K562 (cell line): ENCODE data around the gene WWOX. TPM values are rescaled to one million over a fixed set of nuclear protein-coding genes. Genes with fewer than 3 reads are reported as not detected.

Experiments used
- ATAC-seq: fragments of 200-7000 bp; cut with Tn5 transposase; 3 replicates; pipeline ENCODE4 v1.9.1; 2020; ENCODE audit warnings: moderate library complexity
- BruUV-seq: library from RNA; stranded (reverse); fragments of 400-500 nt; replicated peaks from 2 replicates; lab custom pipeline; 2021; lab: Mats Ljungman, UMichigan
- CTCF ChIA-PET: fragments of 300-600 bp; formaldehyde crosslinking; extraction: SDS; loops from one replicate; lab custom pipeline; 2021; ENCODE audit warnings: low intra/inter-chr PET ratio; lab: Yijun Ruan, JAX
- POLR2A ChIA-PET: fragments of 300-600, 350-650 bp; sonication (Branson Sonifier 250); formaldehyde crosslinking; extraction: SDS; loops from one replicate; lab custom pipeline; 2021; ENCODE audit warnings: antibody characterized with exemption, inconsistent platforms; lab: Yijun Ruan, JAX
- DNase-seq, 4 experiments: peaks; one replicate each; pipeline versions ENCODE4 v3.0.0 to v3.0.0-alpha.2; 2011 to 2018; ENCODE audit warnings: low spot score in 3 of 4, mixed read lengths in 3 of 4; ENCODE audit errors: extremely low read depth in 1 of 4
- FAIRE-seq: peaks from 2 replicates; lab custom pipeline; 2011; peaks lifted over from hg19 to GRCh38; lab: Jason Lieb, UNC
- H2AFZ ChIP-seq: 2 replicates; pipeline ENCODE4 v1.6.0; 2011; ENCODE audit warnings: low read depth, low read length, control low read depth, inconsistent platforms
- H3K27ac ChIP-seq: fragments of 200-600 bp; 3 replicates; pipeline ENCODE4 v1.8.0; 2011; ENCODE audit warnings: low read depth, mild to moderate bottlenecking, control low read depth, inconsistent platforms, low read length, moderate library complexity, mixed read lengths; ENCODE audit errors: extremely low read depth
- H3K27me3 ChIP-seq, 2 experiments: fragments of 300-600 bp in 1 of 2; 2 replicates in 1 of 2; 3 replicates in 1 of 2; pipeline versions ENCODE4 v1.6.0 to v1.8.0; 2011; ENCODE audit warnings: inconsistent platforms in 2 of 2, low read length in 2 of 2, mild to moderate bottlenecking in 1 of 2, mixed read lengths in 1 of 2, moderate library complexity in 1 of 2; ENCODE audit not compliant: control insufficient read depth in 2 of 2, insufficient read depth in 2 of 2
- H3K36me3 ChIP-seq: fragments of 300-600 bp; 3 replicates; pipeline ENCODE4 v1.8.0; 2011; ENCODE audit warnings: mild to moderate bottlenecking, low read length, inconsistent platforms; ENCODE audit not compliant: control insufficient read depth, insufficient read depth
- H3K4me1 ChIP-seq, 2 experiments: fragments of 200-600 bp in 1 of 2; replicated peaks in 1 of 2; 2 replicates in 1 of 2; 3 replicates in 1 of 2; pipeline versions ENCODE4 v1.5.1 to v1.8.0; 2011; ENCODE audit warnings: inconsistent platforms in 2 of 2, low read length in 2 of 2, mild to moderate bottlenecking in 1 of 2, mixed read lengths in 1 of 2, moderate library complexity in 1 of 2; ENCODE audit not compliant: control insufficient read depth in 2 of 2, insufficient read depth in 2 of 2
- H3K4me2 ChIP-seq: 2 replicates; pipeline ENCODE4 v1.6.1; 2011; ENCODE audit warnings: low read length, control low read depth, inconsistent platforms, mixed read lengths; ENCODE audit not compliant: insufficient read depth
- H3K4me3 ChIP-seq: fragments of 200-600 bp; sonication (generic), shearing (Covaris generic); 2 replicates; pipeline ENCODE4 v1.5.1; 2016; ENCODE audit warnings: control low read depth, inconsistent platforms
- H3K79me2 ChIP-seq: fragments of 200-600 bp; 3 replicates; pipeline ENCODE4 v1.8.0; 2011; ENCODE audit warnings: low read length, inconsistent platforms; ENCODE audit not compliant: control insufficient read depth, insufficient read depth
- H3K9ac ChIP-seq, 2 experiments: 2 replicates each; pipeline versions ENCODE4 v1.6.0 to v1.6.1; 2011; ENCODE audit warnings: low read depth in 2 of 2, low read length in 2 of 2, control low read depth in 1 of 2, inconsistent platforms in 1 of 2, mild to moderate bottlenecking in 1 of 2, mixed read lengths in 1 of 2; ENCODE audit not compliant: insufficient read depth in 1 of 2
- H3K9me1 ChIP-seq: one replicate; pipeline ENCODE4 v1.6.0; 2011; ENCODE audit warnings: inconsistent platforms, mild to moderate bottlenecking, low read length, moderate library complexity; ENCODE audit not compliant: control insufficient read depth, insufficient read depth
- H3K9me3 ChIP-seq: replicated peaks from 2 replicates; pipeline ENCODE4 v1.5.1; 2011; ENCODE audit warnings: low read depth, low read length, inconsistent platforms; ENCODE audit not compliant: control insufficient read depth, insufficient read depth
- H4K20me1 ChIP-seq: replicated peaks from 2 replicates; pipeline ENCODE4 v1.6.1; 2011; ENCODE audit warnings: low read length, inconsistent platforms, mixed read lengths; ENCODE audit not compliant: control insufficient read depth, insufficient read depth
- BRF1 ChIP-seq: IDR thresholded peaks from 3 replicates; pipeline ENCODE4 v1.6.1; 2011; ENCODE audit warnings: borderline replicate concordance, mild to moderate bottlenecking; ENCODE audit not compliant: insufficient read length; ENCODE audit errors: extremely low read depth
- FOXO4 ChIP-seq: fragments of 450-650 bp; formaldehyde crosslinking; IDR thresholded peaks from 2 replicates; pipeline ENCODE4 v1.4.0; 2020; ENCODE audit warnings: mild to moderate bottlenecking, moderate library complexity
- GTF2B ChIP-seq: IDR thresholded peaks from 2 replicates; pipeline ENCODE4 v1.6.1; 2011; ENCODE audit not compliant: insufficient read length; ENCODE audit errors: extremely low read depth
- HOXB6 ChIP-seq: fragments of 250-450 bp; sonication (Bioruptor Pico); IDR thresholded peaks from 2 replicates; pipeline ENCODE4 v1.5.1; 2022; ENCODE audit warnings: mild to moderate bottlenecking, borderline replicate concordance
- KAT7 ChIP-seq: sonication (generic); formaldehyde crosslinking; IDR thresholded peaks from 2 replicates; pipeline ENCODE4 v1.8.0; 2022; ENCODE audit warnings: missing genetic modification reagents, mild to moderate bottlenecking, borderline replicate concordance
- RERE ChIP-seq: sonication (generic); formaldehyde crosslinking; IDR thresholded peaks from 2 replicates; pipeline ENCODE4 v1.8.0; 2023; ENCODE audit warnings: missing genetic modification reagents, mild to moderate bottlenecking, borderline replicate concordance
- ZNF561 ChIP-seq: fragments of 450-650 bp; formaldehyde crosslinking; conservative IDR thresholded peaks from 2 replicates; pipeline ENCODE4 v1.4.0; 2020; ENCODE audit warnings: mild to moderate bottlenecking, moderate library complexity
- WGBS: fragments of 100-300 bp; shearing (Covaris generic); methylation state at CpG from one replicate; pipeline ENCODE4 v1.1.6; 2016; ENCODE audit warnings: low coverage, mixed read lengths; ENCODE audit not compliant: insufficient coverage; ENCODE audit errors: missing lambda C conversion rate; 5-methylcytosine and 5-hydroxymethylcytosine counted together
- in situ Hi-C: fragments of 300-500 bp; cut with MboI; formaldehyde crosslinking; loops from 4 replicates; pipeline ENCODE4 v1.15.0; 2018; ENCODE audit warnings: inconsistent platforms, mixed read lengths
- intact Hi-C: fragments of 100-400 bp; cut with micrococcal nuclease; formaldehyde crosslinking; loops from 2 replicates; pipeline ENCODE4 v1.14.2; 2022
- polyA plus RNA-seq, 8 experiments: library from polyadenylated mRNA; depleted of rRNA in 4 of 8; stranded (reverse) in 5 of 8; unstranded in 3 of 8; fragments of >200 nt; fragmentation: Nextera tagmentation in 2 of 8; fragmentation: Illumina TruSeq in 1 of 8; extraction: Ambion mirVana in 2 of 8; extraction: Trizol in 1 of 8; gene quantifications; 2 replicates each; pipeline versions ENCODE4 v1.2.1 to v1.2.3, GENCODE V29; 2011 to 2014; ENCODE audit warnings: inconsistent platforms in 1 of 8, missing spikeins in 1 of 8
- total RNA-seq, 7 experiments: library from RNA; depleted of rRNA in 6 of 7; stranded (reverse); fragments of >200 nt in 6 of 7; fragmentation: Illumina TruSeq in 2 of 7; extraction: Trizol in 2 of 7; gene quantifications; 2 replicates each; pipeline versions ENCODE4 v1.2.1 to v1.2.3, GENCODE V29; 2011 to 2021; ENCODE audit warnings: low replicate concordance in 1 of 7

WWOX gene
- total and polyA plus RNA-seq, 9 of the 15 experiments (the other 6 are each of a cell fraction or from before 2014, with no cell fraction given) = 1.6 to 22.7 (median 8.1) TPM

- ATAC-seq = no peak
- intact Hi-C loops = no loop called here
- no peaks in the 10 kb centered on the region for H3K4me1 ChIP-seq
- TF ChIP-seq FOXO4 (CRISPR knock-in tag) (no peak), HOXB6 (CRISPR knock-in tag) (no peak), BRF1 (no peak), GTF2B (no peak), KAT7 (CRISPR knock-in tag) (no peak), ZNF561 (CRISPR knock-in tag) (no peak), RERE (CRISPR knock-in tag) (no peak)
- TF ChIP-seq, all 486 proteins: peak for 0
- Histone ChIP-seq H3K9me3 (no peaks in the 10 kb centered on the region), H4K20me1 (no peaks in the 10 kb centered on the region), H3K27ac (no peak overlapping the region), H3K9ac (no peak overlapping the region), H2AFZ (no peak overlapping the region), H3K4me2 (no peak overlapping the region), H3K79me2 (no peaks in the 10 kb centered on the region), H3K4me3 (no peak overlapping the region), H3K27me3 (peaks cover 6 to 11% of the 10 kb centered on the region in 2 experiments; a peak in 3 of 5 replicates), H3K9me1 (no peaks in the 10 kb centered on the region), H3K36me3 (no peaks in the 10 kb centered on the region)
- no TSS peak for BruUV-seq
- ChIA-PET POLR2A (interaction anchor here (0.7 kb wide), 1 partner anchor 20 kb away, joined by 3 read pairs; no protein-coding TSS in a partner anchor), CTCF (no interaction called here)
- FAIRE-seq (no peak), DNase-seq (no peak)
- in situ Hi-C loops = no loop called here
- WGBS = 0% methylated on average over 1 of the region's 1 CpG
Observed at GRCh38 chr16:78629173-78629572, 529.7 kb downstream of the WWOX start.
